Measurements from ENCODE around the gene ARHGDIA.

DNA sequence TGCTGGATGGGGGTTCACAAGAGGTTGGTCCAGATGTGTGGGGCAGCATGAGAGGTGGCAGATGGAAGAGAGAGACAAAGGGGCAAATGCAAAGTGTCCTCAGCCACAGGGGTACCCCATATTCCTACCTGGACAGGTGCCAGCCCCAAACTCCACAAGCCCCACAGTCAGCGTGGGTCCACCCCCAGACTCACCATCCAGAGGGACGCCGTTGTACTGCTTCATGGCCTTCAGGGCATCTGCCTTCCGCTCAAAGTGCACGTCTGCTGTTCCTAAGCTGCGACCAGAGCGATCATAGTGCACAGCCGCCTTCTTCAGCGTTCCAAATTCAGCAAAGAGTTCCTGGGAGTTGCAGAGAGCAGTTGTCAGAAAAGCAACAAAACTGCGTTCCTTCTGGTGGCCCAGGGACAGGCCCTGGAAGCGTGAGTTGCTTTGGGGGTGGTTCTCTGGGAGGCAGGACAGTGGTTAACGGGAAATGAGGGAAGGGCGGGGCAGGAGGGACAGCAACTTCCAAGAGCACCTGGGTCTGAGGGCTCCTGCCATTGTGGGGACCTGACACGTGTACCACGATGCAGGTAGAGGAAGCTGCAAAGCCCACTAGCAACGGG, 18.0 kb upstream of the ARHGDIA start:
- TF ChIP-seq, protein P1, sequence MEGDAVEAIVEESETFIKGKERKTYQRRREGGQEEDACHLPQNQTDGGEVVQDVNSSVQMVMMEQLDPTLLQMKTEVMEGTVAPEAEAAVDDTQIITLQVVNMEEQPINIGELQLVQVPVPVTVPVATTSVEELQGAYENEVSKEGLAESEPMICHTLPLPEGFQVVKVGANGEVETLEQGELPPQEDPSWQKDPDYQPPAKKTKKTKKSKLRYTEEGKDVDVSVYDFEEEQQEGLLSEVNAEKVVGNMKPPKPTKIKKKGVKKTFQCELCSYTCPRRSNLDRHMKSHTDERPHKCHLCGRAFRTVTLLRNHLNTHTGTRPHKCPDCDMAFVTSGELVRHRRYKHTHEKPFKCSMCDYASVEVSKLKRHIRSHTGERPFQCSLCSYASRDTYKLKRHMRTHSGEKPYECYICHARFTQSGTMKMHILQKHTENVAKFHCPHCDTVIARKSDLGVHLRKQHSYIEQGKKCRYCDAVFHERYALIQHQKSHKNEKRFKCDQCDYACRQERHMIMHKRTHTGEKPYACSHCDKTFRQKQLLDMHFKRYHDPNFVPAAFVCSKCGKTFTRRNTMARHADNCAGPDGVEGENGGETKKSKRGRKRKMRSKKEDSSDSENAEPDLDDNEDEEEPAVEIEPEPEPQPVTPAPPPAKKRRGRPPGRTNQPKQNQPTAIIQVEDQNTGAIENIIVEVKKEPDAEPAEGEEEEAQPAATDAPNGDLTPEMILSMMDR (IDR thresholded peaks at IDR 0.05; ENCODE audit: poor library complexity) = no peak
- no peak for TF ChIP-seq EZH2phosphoT487 (IDR thresholded peaks at IDR 0.05; ENCODE audit: low read depth, severe bottlenecking, unreplicated experiment)
- no peak for TF ChIP-seq EZH2 (IDR thresholded peaks at IDR 0.05; ENCODE audit: borderline replicate concordance)

Data from hepatocyte (in vitro differentiated cells).